Measurements from ENCODE around the gene MYO15B.

GRCh38 chr17:75565066-75565465 lies 22.5 kb upstream of the MYO15B start:
- TF ChIP-seq CTCF (conservative IDR thresholded peaks at IDR 0.05; ENCODE audit: low read depth, low read length) (no peak), CEBPB (IDR thresholded peaks at IDR 0.05; ENCODE audit: low read depth, low read length) (no peak), MAFK (IDR thresholded peaks at IDR 0.05; ENCODE audit: low read depth, low read length) (no peak), POLR2A (IDR thresholded peaks at IDR 0.05; ENCODE audit: low read depth, low read length) (no peak), MAZ (IDR thresholded peaks at IDR 0.05; ENCODE audit: borderline replicate concordance, low read depth, low read length) (no peak), SMC3 (IDR thresholded peaks at IDR 0.05; ENCODE audit: low read depth, low read length) (no peak), NFE2L2 (IDR thresholded peaks at IDR 0.05; ENCODE audit: low read depth, low read length) (no peak), CHD1 (IDR thresholded peaks at IDR 0.05; ENCODE audit: low read depth, low read length) (no peak), BHLHE40 (IDR thresholded peaks at IDR 0.05; ENCODE audit: low read depth, low read length) (no peak)
- TF ChIP-seq, protein P1, sequence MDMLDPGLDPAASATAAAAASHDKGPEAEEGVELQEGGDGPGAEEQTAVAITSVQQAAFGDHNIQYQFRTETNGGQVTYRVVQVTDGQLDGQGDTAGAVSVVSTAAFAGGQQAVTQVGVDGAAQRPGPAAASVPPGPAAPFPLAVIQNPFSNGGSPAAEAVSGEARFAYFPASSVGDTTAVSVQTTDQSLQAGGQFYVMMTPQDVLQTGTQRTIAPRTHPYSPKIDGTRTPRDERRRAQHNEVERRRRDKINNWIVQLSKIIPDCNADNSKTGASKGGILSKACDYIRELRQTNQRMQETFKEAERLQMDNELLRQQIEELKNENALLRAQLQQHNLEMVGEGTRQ (IDR thresholded peaks at IDR 0.05; ENCODE audit: low read depth, low read length) = no peak

Data from IMR-90 (cell line).